Measurements from ENCODE around the gene KRT7. TPM values are rescaled to one million over a fixed set of nuclear protein-coding genes. Genes with fewer than 3 reads are reported as not detected.

The KRT7 gene
- polyA plus RNA-seq, 1 of the 3 experiments (the other 2 are of a cell fraction): 5.4 TPM

- no peak for TF ChIP-seq TAF1 (IDR thresholded peaks at IDR 0.05; ENCODE audit: borderline replicate concordance, low read depth, low read length)
- TF ChIP-seq FOXJ3 (CRISPR knock-in tag; IDR thresholded peaks at IDR 0.05): no peak
- no peak for TF ChIP-seq POLR2AphosphoS5 (IDR thresholded peaks at IDR 0.05; ENCODE audit: low read depth, low read length)
- peak; percentile 74 for TF ChIP-seq NFIC (IDR thresholded peaks at IDR 0.05; ENCODE audit: borderline replicate concordance)
- no peak for TF ChIP-seq REST (IDR thresholded peaks at IDR 0.05; ENCODE audit: low read depth, low read length)
- peak; percentile 53 for TF ChIP-seq FOSL2 (IDR thresholded peaks at IDR 0.05; ENCODE audit: borderline replicate concordance, low read depth)
Measured at GRCh38 chr12:52285172-52285745, 52.2 kb downstream of the KRT7 start (continued).

GRCh38 chr12:52285851-52286530 lies 52.9 kb downstream of the KRT7 start:
- Histone ChIP-seq H3K27me3 (ENCODE audit: insufficient read depth) (no peaks in the 10 kb centered on the region), H3K9me3 (no peaks in the 10 kb centered on the region), H3K4me3 (ENCODE audit: low read depth in 2 of 2, low read length in 1 of 2) (no peak overlapping the region), H3K27ac (ENCODE audit: low read depth in 2 of 2, low read length in 1 of 2) (peak overlapping the region in 1 of 2 experiments; percentile 58; a peak in 2 of 4 replicates), H3K4me2 (0 out of 2 replicates have a peak overlapping the region, but pooled peaks have one; percentile 2), H4K20me1 (ENCODE audit: insufficient read depth) (no peaks in the 10 kb centered on the region), H3K36me3 (replicated peaks in 1 of 2; ENCODE audit: control insufficient read depth in 1 of 2, insufficient read depth in 2 of 2, low read length in 1 of 2) (no peaks in the 10 kb centered on the region), H3K4me1 (ENCODE audit: control insufficient read depth in 1 of 2, insufficient read depth in 2 of 2, low read depth in 1 of 2, low read length in 1 of 2) (peaks cover 0 to 14% of the 10 kb centered on the region in 2 experiments; a peak in 3 of 4 replicates), H3K79me2 (ENCODE audit: insufficient read depth) (no peaks in the 10 kb centered on the region), H2AFZ (ENCODE audit: low read depth) (no peak overlapping the region), H3K9ac (no peak overlapping the region), H3F3A (replicated peaks; ENCODE audit: insufficient read depth) (peaks cover 28% of the 10 kb centered on the region), H3K9me2 (no peaks in the 10 kb centered on the region)
- POLR2A ChIA-PET: no interaction called here
- TF ChIP-seq IRF3 (IDR thresholded peaks at IDR 0.05; ENCODE audit: low read depth, low read length) (no peak), FOXM1 (IDR thresholded peaks at IDR 0.05; ENCODE audit: low read depth) (no peak), NRF1 (IDR thresholded peaks at IDR 0.05; ENCODE audit: low read depth, low read length) (no peak), TEAD4 (IDR thresholded peaks at IDR 0.05; ENCODE audit: borderline replicate concordance, insufficient read depth) (no peak)
- CTCF ChIA-PET: interaction anchor here (0.6 to 2.2 kb wide), 14 partner anchors 8 to 129 kb away, joined by 3 to 9 read pairs (median 3); no protein-coding TSS in a partner anchor
- WGBS (ENCODE audit: low lambda C conversion rate): 60% methylated on average over 3 of the region's 24 CpGs
- DNase-seq: no peak

All from SK-N-SH (cell line).